ENCODE results near the gene SPOCK1.

- TF ChIP-seq CTCF (IDR thresholded peaks at IDR 0.05) (no peak), POLR2A (IDR thresholded peaks at IDR 0.05) (no peak)
These were observed 170.1 kb downstream of the SPOCK1 start for GRCh38 chr5:137328991-137329390.
